ENCODE data around the gene PIRT.
A peak's percentile ranks its signal among the peaks of the same experiment; 100 is the strongest.

PIRT gene

DNA sequence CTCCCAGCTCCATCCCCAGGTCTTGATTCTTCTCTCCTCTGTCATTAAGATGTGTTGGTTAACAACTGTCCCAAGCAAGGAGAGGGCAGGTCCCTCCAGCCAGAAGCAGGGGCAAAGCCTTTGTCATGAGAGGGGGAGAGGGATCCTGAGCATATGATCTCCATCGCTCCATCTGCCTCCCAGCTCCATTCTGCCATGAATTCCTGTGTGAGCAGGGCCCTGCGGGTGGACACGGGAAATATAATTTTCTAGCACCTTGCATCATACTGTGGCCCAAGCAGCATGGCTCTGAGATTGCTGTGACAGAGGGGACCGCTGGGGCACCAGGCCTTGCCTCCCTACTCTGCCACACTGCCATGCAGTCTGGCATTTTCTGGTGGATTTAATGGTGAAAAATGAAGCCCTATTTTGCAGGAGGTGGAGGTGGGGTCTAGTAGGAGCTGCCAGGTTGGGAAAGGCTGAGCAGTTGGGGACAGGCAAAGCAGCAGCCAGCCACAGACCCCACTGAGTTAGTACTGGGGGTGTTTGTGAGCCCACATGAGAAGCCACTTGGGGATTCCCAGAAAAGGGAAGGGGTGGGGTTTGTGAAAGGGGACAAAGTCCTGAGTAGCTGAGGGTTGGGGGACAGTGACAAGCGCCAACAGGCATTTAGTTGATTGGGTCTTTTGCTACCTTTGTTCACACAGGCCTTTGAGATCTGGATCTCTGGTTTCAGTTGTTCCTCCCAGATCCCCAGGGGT, 50.4 kb downstream of the PIRT start:
- no peak for DNase-seq

DNA sequence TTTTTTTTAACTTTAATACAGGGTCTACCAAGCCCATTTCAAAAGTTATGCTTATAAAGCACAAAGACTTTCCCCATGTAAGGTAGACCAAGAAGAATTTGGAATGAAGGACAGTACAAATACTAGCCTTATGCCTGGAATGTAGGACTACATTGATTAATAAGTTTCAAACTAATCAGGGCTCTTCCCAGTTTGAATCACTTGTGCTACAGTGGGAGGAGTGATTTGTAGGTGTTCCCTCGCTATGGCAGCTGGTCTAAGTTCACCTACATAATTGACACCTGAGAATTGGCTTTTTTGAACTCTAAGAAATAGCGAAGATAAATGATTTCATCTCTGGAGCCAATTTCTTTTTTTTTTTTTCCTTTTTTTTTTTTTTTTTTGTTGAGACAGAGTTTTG, 52.6 kb downstream of the PIRT start:
- no peak for DNase-seq

DNA sequence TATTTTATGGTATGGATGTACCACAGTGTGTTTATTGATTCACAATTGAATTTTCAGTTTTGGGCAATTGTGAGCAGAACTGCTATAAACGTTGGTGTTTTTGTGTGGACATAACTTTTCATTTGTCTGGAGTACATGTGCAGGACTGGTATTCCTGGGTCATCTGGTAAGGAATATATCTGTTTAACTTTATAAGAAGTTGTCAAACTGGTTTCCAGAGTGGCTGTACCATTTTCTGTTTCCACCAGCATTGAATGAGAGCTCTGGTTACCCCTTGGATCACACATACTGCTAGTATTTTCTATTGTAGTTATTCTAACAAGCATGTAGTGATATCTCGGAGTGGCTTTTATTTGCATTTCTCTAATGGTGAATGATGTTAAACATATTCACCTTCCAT, 58.3 kb downstream of the PIRT start:
- no peak for DNase-seq

DNA sequence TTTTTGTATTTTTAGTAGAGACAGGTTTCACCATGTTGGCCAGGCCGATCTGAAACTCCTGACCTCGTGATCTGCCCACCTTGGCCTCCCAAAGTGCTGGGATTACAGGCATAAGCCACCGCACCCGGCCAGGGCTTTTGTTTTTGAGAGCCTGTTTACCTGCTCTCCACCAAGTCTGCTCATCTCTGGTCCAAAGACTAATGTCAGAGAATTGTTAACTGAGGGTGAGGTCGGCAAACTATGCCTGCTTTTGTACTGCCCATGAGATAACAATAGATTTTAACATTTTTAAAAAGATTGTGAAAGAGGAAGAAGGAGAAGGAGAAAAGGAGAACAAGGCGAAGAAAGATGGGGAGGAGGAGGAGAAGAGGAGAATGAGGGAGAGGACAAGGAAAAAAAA, 60.0 kb downstream of the PIRT start:
- peak; percentile 4 for DNase-seq

DNA sequence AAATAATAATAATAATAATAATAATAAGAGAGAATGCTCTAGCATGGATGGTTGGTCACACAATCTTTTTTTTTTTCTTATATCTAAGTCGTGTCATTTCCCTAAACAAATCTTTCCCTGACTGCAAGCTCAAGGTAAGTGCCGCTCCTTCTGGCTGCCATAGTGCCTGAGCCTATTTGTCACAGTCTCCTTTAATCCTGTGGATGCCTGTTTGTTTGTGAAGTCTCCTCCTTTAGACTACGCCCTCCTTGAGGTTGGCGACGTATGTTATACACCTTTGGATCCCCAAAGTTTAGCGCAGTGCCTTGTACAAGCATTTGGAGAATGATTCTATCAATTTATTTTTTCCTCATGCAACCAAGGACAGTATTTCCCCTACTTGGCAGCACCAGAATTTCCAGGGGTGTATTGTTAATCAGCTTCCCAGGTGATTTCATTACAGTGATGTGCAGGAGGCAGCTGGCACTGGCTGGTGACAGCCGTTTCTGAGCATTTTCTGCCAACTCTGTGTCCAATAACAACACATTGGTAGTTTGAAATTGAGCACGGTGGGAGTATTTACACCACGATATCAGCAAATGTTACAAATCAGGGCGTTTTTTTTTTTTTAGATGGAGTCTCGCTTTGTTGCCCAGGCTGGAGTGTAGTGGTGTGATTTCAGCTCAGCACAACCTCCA, 60.6 kb downstream of the PIRT start:
- DNase-seq: no peak

DNA sequence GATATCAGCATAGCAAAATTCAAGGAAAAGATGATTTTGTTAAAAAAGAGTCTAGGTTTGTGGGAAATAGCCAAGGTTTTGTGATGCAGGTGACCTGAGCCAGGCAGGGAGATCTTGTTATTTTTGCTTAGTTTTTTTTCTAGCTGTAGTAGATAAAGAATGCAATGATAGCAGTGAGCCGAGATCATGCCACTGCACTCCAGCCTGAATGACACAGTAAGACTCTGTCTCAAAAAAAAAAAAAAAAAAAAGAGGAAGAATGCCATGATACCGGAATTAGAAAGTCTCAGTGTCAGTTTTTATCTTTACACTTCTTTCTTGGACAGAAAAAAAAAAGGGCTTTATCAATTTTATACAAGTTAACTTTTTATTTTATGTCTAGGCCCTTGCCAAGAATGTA, 61.5 kb downstream of the PIRT start:
- DNase-seq: peak; percentile 57

DNA sequence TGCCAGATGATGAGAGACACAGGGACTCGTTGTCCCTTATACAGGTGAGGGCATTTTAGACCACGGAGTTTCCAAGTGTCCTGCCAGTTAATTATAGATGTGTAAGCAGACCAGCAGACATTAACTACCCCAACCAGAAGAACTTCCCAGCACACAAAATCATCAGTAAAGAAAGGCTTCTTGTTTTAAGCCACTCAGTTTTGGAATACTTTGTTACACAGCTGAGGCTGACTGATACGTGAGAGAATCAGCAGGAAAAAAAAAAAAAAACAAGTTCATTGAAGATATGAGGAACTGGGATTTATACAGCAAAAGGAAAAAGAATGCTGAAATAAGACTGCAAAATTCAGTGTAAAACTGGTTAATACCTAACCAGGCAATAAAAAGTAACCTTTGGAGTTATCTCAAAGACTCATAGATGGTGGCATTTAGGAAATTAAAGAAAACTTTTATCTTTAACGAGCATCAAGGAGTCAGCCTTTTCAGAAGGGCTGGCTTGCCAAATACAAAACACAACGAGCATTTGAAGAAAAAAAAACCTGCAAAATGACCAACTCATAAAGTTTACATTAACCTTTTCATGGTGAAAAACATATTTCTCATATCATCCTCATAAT, 62.0 kb downstream of the PIRT start:
- DNase-seq: no peak

DNA sequence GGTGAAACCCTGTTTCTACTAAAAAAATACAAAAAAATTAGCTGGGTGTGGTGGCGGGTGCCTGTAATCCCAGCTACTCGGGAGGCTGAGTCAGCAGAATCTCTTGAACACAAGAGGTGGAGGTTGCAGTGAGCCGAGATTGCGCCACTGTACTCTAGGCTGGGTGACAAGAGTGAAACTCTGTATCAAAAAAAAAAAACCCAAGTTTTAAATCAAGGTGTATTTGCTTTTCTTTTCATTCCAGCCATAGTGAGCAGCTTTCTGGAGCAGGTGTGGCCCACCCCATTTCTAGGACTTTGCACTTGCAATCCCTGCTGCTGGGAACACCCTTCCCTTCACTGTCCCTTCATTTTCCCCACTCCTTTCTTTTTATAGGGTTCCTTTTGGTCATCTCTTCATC, 62.8 kb downstream of the PIRT start:
- DNase-seq: no peak

DNA sequence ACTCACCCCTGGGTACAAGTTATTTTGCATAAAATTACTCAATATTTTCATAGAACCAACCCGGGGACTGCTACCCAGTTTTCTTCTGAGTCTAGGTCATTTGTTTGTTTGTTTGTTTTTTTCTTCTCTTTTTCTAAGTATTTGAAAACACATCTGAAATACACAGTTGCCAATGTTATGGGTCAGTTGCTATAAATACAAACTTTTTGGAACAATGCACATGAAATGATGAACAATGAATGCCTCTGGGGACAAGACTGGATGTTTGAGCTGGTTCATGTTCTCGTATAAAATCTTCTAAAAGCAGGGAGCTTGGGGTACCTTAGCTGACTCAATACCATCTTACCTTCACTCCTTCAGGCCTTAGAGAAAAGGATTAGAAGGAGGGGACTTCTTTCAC, 64.5 kb downstream of the PIRT start:
- DNase-seq: no peak
